Measurements from ENCODE around the gene KAT5.
"Not testable (repeated sequence)": the region's sequence is repeated elsewhere in the genome, so short reads cannot be mapped to it uniquely, and the experiment has no call there.

The KAT5 gene

GRCh38 chr11:65707002-65707401 is 5.0 kb upstream of the KAT5 start:
- H3K27ac ChIP-seq: not testable (repeated sequence)

GRCh38 chr11:65708451-65708850 is 3.6 kb upstream of the KAT5 start:
- H3K4me3 ChIP-seq: no peak overlapping the region

More at GRCh38 chr11:65707002-65707401, 5.0 kb upstream of the KAT5 start:
- H3K4me3 ChIP-seq: not testable (repeated sequence)

GRCh38 chr11:65709661-65710060 is 2.4 kb upstream of the KAT5 start:
- no peak overlapping the region for H3K4me3 ChIP-seq

More at GRCh38 chr11:65708451-65708850, 3.6 kb upstream of the KAT5 start:
- H3K27ac ChIP-seq: no peak overlapping the region

GRCh38 chr11:65710421-65710820 is 1.6 kb upstream of the KAT5 start:
- no peak overlapping the region for H3K4me3 ChIP-seq
- peak overlapping the region in 3 of 21 experiments; percentile 98 to 100 (median 98) for H3K27ac ChIP-seq

More at GRCh38 chr11:65709661-65710060, 2.4 kb upstream of the KAT5 start:
- no peak overlapping the region for H3K27ac ChIP-seq

GRCh38 chr11:65712633-65713076 is 603 bp downstream of the KAT5 start:
- H3K4me3 ChIP-seq: peak overlapping the region; percentile 51 to 69 (median 57)
- H3K27ac ChIP-seq: peak overlapping the region in 20 of 21 experiments; percentile 97 to 100 (median 99)

- H3K27ac ChIP-seq: peak overlapping the region in 13 of 21 experiments; percentile 98 to 100 (median 99)
- H3K4me3 ChIP-seq: peak overlapping the region in 1 of 7 experiments; percentile 61
Measured at GRCh38 chr11:65713212-65713969, 1.3 kb downstream of the KAT5 start.

GRCh38 chr11:65714433-65714832 is 2.4 kb downstream of the KAT5 start:
- no peak overlapping the region for H3K4me3 ChIP-seq

GRCh38 chr11:65716302-65716701 is 4.2 kb downstream of the KAT5 start:
- no peak overlapping the region for H3K4me3 ChIP-seq
- H3K27ac ChIP-seq: no peak overlapping the region

More at GRCh38 chr11:65714433-65714832, 2.4 kb downstream of the KAT5 start:
- no peak overlapping the region for H3K27ac ChIP-seq

- Histone ChIP-seq H3K4me3 (no peak overlapping the region), H3K27ac (no peak overlapping the region)
Measured at GRCh38 chr11:65716774-65717405, 4.8 kb downstream of the KAT5 start.

GRCh38 chr11:65717906-65718305 is 5.9 kb downstream of the KAT5 start:
- no peak overlapping the region for H3K4me3 ChIP-seq
- no peak overlapping the region for H3K27ac ChIP-seq

GRCh38 chr11:65718531-65718930 is 6.5 kb downstream of the KAT5 start:
- Histone ChIP-seq H3K4me3 (no peak overlapping the region), H3K27ac (peak overlapping the region in 1 of 21 experiments; percentile 35)

GRCh38 chr11:65718964-65719492 is 7.0 kb downstream of the KAT5 start:
- Histone ChIP-seq H3K27ac (peak overlapping the region in 6 of 21 experiments; percentile 23 to 90 (median 81)), H3K4me3 (peak overlapping the region in 3 of 7 experiments; percentile 63 to 89 (median 72))

- peak overlapping the region; percentile 58 to 93 (median 83) for H3K27ac ChIP-seq
- peak overlapping the region; percentile 63 to 92 (median 78) for H3K4me3 ChIP-seq
Measured at GRCh38 chr11:65719871-65720210, 7.8 kb downstream of the KAT5 start.

- peak within 1 kb of the TSS; percentile 58 to 93 (median 83) for H3K27ac ChIP-seq
- H3K4me3 ChIP-seq: peak within 1 kb of the TSS; percentile 63 to 92 (median 78)
Measured at GRCh38 chr11:65720211-65720934, 8.3 kb downstream of the KAT5 start, which contains the start of gene RNASEH2C. Gene RNASEH2C, minus strand, starts transcription at chr11:65720798. Its CDS starts 40 bp downstream, at chr11:65720758.

GRCh38 chr11:65722261-65722660 is 10.2 kb downstream of the KAT5 start:
- Histone ChIP-seq H3K4me3 (no peak overlapping the region), H3K27ac (no peak overlapping the region)

- no peak overlapping the region for H3K27ac ChIP-seq
Measured at GRCh38 chr11:65726660-65727059, 14.6 kb downstream of the KAT5 start.

GRCh38 chr11:65727865-65728264 is 15.8 kb downstream of the KAT5 start:
- H3K27ac ChIP-seq: no peak overlapping the region

More at GRCh38 chr11:65726660-65727059, 14.6 kb downstream of the KAT5 start:
- H3K4me3 ChIP-seq: no peak overlapping the region

GRCh38 chr11:65730461-65730860 is 18.4 kb downstream of the KAT5 start:
- Histone ChIP-seq H3K27ac (no peak overlapping the region), H3K4me3 (no peak overlapping the region)

More at GRCh38 chr11:65727865-65728264, 15.8 kb downstream of the KAT5 start:
- no peak overlapping the region for H3K4me3 ChIP-seq

- not testable (repeated sequence) for H3K4me3 ChIP-seq, H3K27ac ChIP-seq
Measured at GRCh38 chr11:65735111-65735510, 23.1 kb downstream of the KAT5 start.

- Histone ChIP-seq H3K4me3 (no peak overlapping the region), H3K27ac (no peak overlapping the region)
Measured at GRCh38 chr11:65736810-65737209, 24.8 kb downstream of the KAT5 start.

Data from skin epidermis (tissue), 12 donors.